H9 (cell line): ENCODE data around the gene CDC42SE1. TPM values are rescaled to one million over a fixed set of nuclear protein-coding genes. Genes with fewer than 3 reads are reported as not detected.
A peak's percentile ranks its signal among the peaks of the same experiment; 100 is the strongest.

Experiments
- DNase-seq: peaks from one replicate; pipeline ENCODE4 v3.0.0-alpha.2; 2017
- H2AFZ ChIP-seq: one replicate; pipeline ENCODE4 v1.6.1; 2013; ENCODE audit warnings: mild to moderate bottlenecking, low read length, control low read depth, moderate library complexity
- H2AK5ac ChIP-seq: 2 replicates; pipeline ENCODE4 v1.6.1; 2013; ENCODE audit warnings: low read length, control low read depth, mixed read lengths; ENCODE audit not compliant: insufficient read length
- H2BK120ac ChIP-seq: one replicate; pipeline ENCODE4 v1.6.1; 2013; ENCODE audit warnings: low read depth, mild to moderate bottlenecking, low read length, control low read depth, inconsistent platforms; ENCODE audit not compliant: poor library complexity, severe bottlenecking
- H2BK12ac ChIP-seq: 2 replicates; pipeline ENCODE4 v1.6.1; 2013; ENCODE audit warnings: low read length, control low read depth, mixed read lengths, low read depth; ENCODE audit not compliant: insufficient read length
- H2BK15ac ChIP-seq: 2 replicates; pipeline ENCODE4 v1.6.1; 2013; ENCODE audit warnings: low read depth, low read length, control low read depth
- H2BK20ac ChIP-seq: one replicate; pipeline ENCODE4 v1.6.1; 2013; ENCODE audit warnings: low read depth, mild to moderate bottlenecking, low read length, control low read depth, inconsistent platforms; ENCODE audit not compliant: poor library complexity, severe bottlenecking
- H2BK5ac ChIP-seq: 2 replicates; pipeline ENCODE4 v1.6.1; 2013; ENCODE audit warnings: low read length, control low read depth, mixed read lengths; ENCODE audit not compliant: insufficient read length
- H3K14ac ChIP-seq: 2 replicates; pipeline ENCODE4 v1.6.1; 2013; ENCODE audit warnings: low read length, control low read depth; ENCODE audit not compliant: insufficient read depth
- H3K18ac ChIP-seq: 2 replicates; pipeline ENCODE4 v1.6.1; 2013; ENCODE audit warnings: low read depth, mild to moderate bottlenecking, mixed read lengths, low read length, control low read depth; ENCODE audit not compliant: insufficient read length
- H3K23ac ChIP-seq: 2 replicates; pipeline ENCODE4 v1.6.1; 2013; ENCODE audit warnings: low read length, control low read depth, mixed read lengths, low read depth; ENCODE audit not compliant: insufficient read length
- H3K23me2 ChIP-seq: 2 replicates; pipeline ENCODE4 v1.6.1; 2013; ENCODE audit warnings: low read depth, mild to moderate bottlenecking, mixed read lengths, low read length, control low read depth; ENCODE audit not compliant: insufficient read length, poor library complexity, severe bottlenecking
- H3K27ac ChIP-seq: 2 replicates; pipeline ENCODE4 v1.5.1; 2013; ENCODE audit warnings: low read length, control low read depth, mixed read lengths, low read depth; ENCODE audit not compliant: insufficient read length
- H3K27me3 ChIP-seq: 2 replicates; pipeline ENCODE4 v1.6.1; 2013; ENCODE audit warnings: low read length, control low read depth, inconsistent platforms; ENCODE audit not compliant: insufficient read depth
- H3K4ac ChIP-seq: 2 replicates; pipeline ENCODE4 v1.6.1; 2013; ENCODE audit warnings: low read depth, mild to moderate bottlenecking, control low read depth, inconsistent platforms, low read length, moderate library complexity
- H3K4me1 ChIP-seq: 2 replicates; pipeline ENCODE4 v1.6.1; 2013; ENCODE audit warnings: low read length, control low read depth, inconsistent platforms; ENCODE audit not compliant: insufficient read depth
- H3K4me2 ChIP-seq: 2 replicates; pipeline ENCODE4 v1.6.1; 2013; ENCODE audit warnings: low read length, control low read depth, mixed read lengths; ENCODE audit not compliant: insufficient read length, insufficient read depth
- H3K56ac ChIP-seq: 2 replicates; pipeline ENCODE4 v1.6.1; 2013; ENCODE audit warnings: low read depth, mild to moderate bottlenecking, mixed read lengths, low read length, control low read depth; ENCODE audit not compliant: insufficient read length
- H3K79me1 ChIP-seq: 2 replicates; pipeline ENCODE4 v1.6.1; 2013; ENCODE audit warnings: low read depth, mild to moderate bottlenecking, moderate library complexity, low read length, control low read depth, inconsistent platforms; ENCODE audit not compliant: insufficient read depth, poor library complexity, severe bottlenecking
- H3K79me2 ChIP-seq: 2 replicates; pipeline ENCODE4 v1.6.1; 2013; ENCODE audit warnings: low read length, control low read depth, inconsistent platforms; ENCODE audit not compliant: insufficient read depth
- H3K9ac ChIP-seq: 2 replicates; pipeline ENCODE4 v1.6.1; 2013; ENCODE audit warnings: low read length, control low read depth, mixed read lengths; ENCODE audit not compliant: insufficient read length; ENCODE audit errors: extremely low read depth
- H3K9me3 ChIP-seq: one replicate; pipeline ENCODE4 v1.6.1; 2013; ENCODE audit warnings: low read depth, low read length, inconsistent platforms; ENCODE audit not compliant: control insufficient read depth
- H3T11ph ChIP-seq: one replicate; pipeline ENCODE4 v1.6.1; 2013; ENCODE audit warnings: mild to moderate bottlenecking, low read length, control low read depth, inconsistent platforms
- H4K20me1 ChIP-seq: one replicate; pipeline ENCODE4 v1.6.1; 2013; ENCODE audit not compliant: control insufficient read depth, insufficient read length, insufficient read depth
- H4K5ac ChIP-seq: 2 replicates; pipeline ENCODE4 v1.6.1; 2013; ENCODE audit warnings: low read depth, mild to moderate bottlenecking, mixed read lengths, low read length, control low read depth; ENCODE audit not compliant: insufficient read length
- H4K8ac ChIP-seq: replicated peaks from 2 replicates; pipeline ENCODE4 v1.6.1; 2013; ENCODE audit warnings: low read length, control low read depth, mixed read lengths, low read depth; ENCODE audit not compliant: insufficient read length
- H4K91ac ChIP-seq: 2 replicates; pipeline ENCODE4 v1.6.1; 2013; ENCODE audit warnings: low read depth, mild to moderate bottlenecking, moderate library complexity, mixed read lengths, low read length, control low read depth; ENCODE audit not compliant: insufficient read length
- H3K27ac Mint-ChIP-seq, 3 experiments: 2 replicates in 2 of 3; 3 replicates in 1 of 3; pipeline ENCODE4 v1.8.0; 2020 to 2021; ENCODE audit warnings: mixed read lengths in 3 of 3, mild to moderate bottlenecking in 1 of 3, moderate library complexity in 1 of 3
- H3K27me3 Mint-ChIP-seq: 2 replicates; pipeline ENCODE4 v1.8.0; 2021; ENCODE audit warnings: low read depth, mild to moderate bottlenecking, moderate library complexity, mixed read lengths
- H3K36me3 Mint-ChIP-seq, 3 experiments: 2 replicates in 2 of 3; 3 replicates in 1 of 3; pipeline ENCODE4 v1.8.0; 2020 to 2021; ENCODE audit warnings: low read depth in 3 of 3, mixed read lengths in 3 of 3; ENCODE audit not compliant: insufficient read depth in 1 of 3
- H3K4me1 Mint-ChIP-seq, 2 experiments: 2 replicates each; pipeline ENCODE4 v1.8.0; 2020; ENCODE audit warnings: mixed read lengths in 2 of 2
- H3K4me3 Mint-ChIP-seq, 2 experiments: 2 replicates in 1 of 2; 3 replicates in 1 of 2; pipeline ENCODE4 v1.8.0; 2020 to 2021; ENCODE audit warnings: mild to moderate bottlenecking in 2 of 2, mixed read lengths in 2 of 2, moderate library complexity in 1 of 2
- H3K9me3 Mint-ChIP-seq, 2 experiments: 2 replicates in 1 of 2; 3 replicates in 1 of 2; pipeline ENCODE4 v1.8.0; 2020; ENCODE audit warnings: mild to moderate bottlenecking in 2 of 2, mixed read lengths in 2 of 2, moderate library complexity in 1 of 2
- WGBS: extraction: QIAGEN DNeasy Blood & Tissue Kit; methylation state at CpG from one replicate; pipeline ENCODE4 v1.1.7; 2013; ENCODE audit warnings: missing lambda C conversion rate, low lambda C conversion rate, mixed read lengths; ENCODE audit not compliant: insufficient read length; ENCODE audit errors: extremely low coverage; 5-methylcytosine and 5-hydroxymethylcytosine counted together
- total RNA-seq: library from RNA; stranded (reverse); gene quantifications from 2 replicates; pipeline ENCODE4 v1.2.1, GENCODE V29; 2021
- TF ChIP-seq, protein P1 (sequence below): fragments of 200-600 bp; sonication (generic); conservative IDR thresholded peaks from 3 replicates; pipeline ENCODE4 v1.8.0; 2021; ENCODE audit warnings: antibody characterized with exemption, mild to moderate bottlenecking

CDC42SE1 gene
- total RNA-seq, 1 experiment from 2014 or later: 87.3 TPM

DNA sequence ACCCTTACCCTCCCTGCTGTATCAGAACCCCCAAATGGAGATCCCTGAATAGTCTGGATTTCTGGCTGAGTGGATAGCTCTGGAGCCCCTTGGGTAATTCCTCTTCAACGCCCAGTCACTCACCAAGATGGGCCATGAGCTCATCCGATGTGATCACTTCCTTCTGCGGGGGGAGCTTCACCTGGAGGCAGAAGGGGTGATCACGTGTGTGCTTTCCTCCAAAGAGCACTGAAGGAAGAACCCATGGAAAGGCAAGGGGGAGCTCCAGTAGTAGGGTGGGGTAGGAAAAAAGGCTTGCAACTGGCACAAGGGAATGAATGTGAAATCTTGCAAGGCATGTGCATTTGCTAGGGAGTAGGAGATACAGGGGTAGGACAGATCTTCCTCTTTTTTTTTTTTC is 57.8 kb downstream of the CDC42SE1 start:
- Histone ChIP-seq H4K5ac (no peak overlapping the region), H3K56ac (no peak overlapping the region), H3K18ac (no peak overlapping the region), H3K79me2 (no peaks in the 10 kb centered on the region), H2BK20ac (no peak overlapping the region), H2BK15ac (no peak overlapping the region), H3K23ac (no peak overlapping the region), H3K23me2 (peaks cover 4% of the 10 kb centered on the region), H4K20me1 (no peaks in the 10 kb centered on the region), H3K79me1 (no peaks in the 10 kb centered on the region), H3T11ph (no peak overlapping the region), H3K4me2 (no peak overlapping the region), H2AFZ (no peak overlapping the region), H4K91ac (no peak overlapping the region), H3K14ac (no peak overlapping the region), H3K27me3 (no peaks in the 10 kb centered on the region), H3K9ac (no peak overlapping the region), H2BK12ac (no peak overlapping the region), H3K9me3 (no peaks in the 10 kb centered on the region), H2BK120ac (no peak overlapping the region), H2AK5ac (no peak overlapping the region), H3K4ac (no peak overlapping the region), H3K27ac (no peak overlapping the region), H4K8ac (no peak overlapping the region), H3K4me1 (peaks cover 3% of the 10 kb centered on the region; the same call in 1 of the 2 replicates), H2BK5ac (no peak overlapping the region)
- peaks cover 13 to 20% of the 10 kb centered on the region in 2 experiments for H3K4me1 Mint-ChIP-seq
- no peaks in the 10 kb centered on the region for H3K9me3 Mint-ChIP-seq
- no peak for DNase-seq
- H3K36me3 Mint-ChIP-seq: peaks cover 0 to 10% (median 5%) of the 10 kb centered on the region in 3 experiments; a peak in 2 of 7 replicates
- no peaks in the 10 kb centered on the region; the same call in 1 of the 2 replicates for H3K27me3 Mint-ChIP-seq
- no peak overlapping the region; a peak in 1 of 5 replicates for H3K4me3 Mint-ChIP-seq
- TF ChIP-seq, protein P1, sequence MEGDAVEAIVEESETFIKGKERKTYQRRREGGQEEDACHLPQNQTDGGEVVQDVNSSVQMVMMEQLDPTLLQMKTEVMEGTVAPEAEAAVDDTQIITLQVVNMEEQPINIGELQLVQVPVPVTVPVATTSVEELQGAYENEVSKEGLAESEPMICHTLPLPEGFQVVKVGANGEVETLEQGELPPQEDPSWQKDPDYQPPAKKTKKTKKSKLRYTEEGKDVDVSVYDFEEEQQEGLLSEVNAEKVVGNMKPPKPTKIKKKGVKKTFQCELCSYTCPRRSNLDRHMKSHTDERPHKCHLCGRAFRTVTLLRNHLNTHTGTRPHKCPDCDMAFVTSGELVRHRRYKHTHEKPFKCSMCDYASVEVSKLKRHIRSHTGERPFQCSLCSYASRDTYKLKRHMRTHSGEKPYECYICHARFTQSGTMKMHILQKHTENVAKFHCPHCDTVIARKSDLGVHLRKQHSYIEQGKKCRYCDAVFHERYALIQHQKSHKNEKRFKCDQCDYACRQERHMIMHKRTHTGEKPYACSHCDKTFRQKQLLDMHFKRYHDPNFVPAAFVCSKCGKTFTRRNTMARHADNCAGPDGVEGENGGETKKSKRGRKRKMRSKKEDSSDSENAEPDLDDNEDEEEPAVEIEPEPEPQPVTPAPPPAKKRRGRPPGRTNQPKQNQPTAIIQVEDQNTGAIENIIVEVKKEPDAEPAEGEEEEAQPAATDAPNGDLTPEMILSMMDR: no peak
- WGBS: no CpG with 5 or more reads among the region's 4 CpGs
- H3K27ac Mint-ChIP-seq: 0 out of 7 replicates have a peak overlapping the region, but pooled peaks of 1 of the 3 experiments have one; percentile 21

Other genes starting within 250 kb of the CDC42SE1 start
- gene ARNT, start 183.0 kb downstream of the CDC42SE1 start, total RNA-seq: 19.1 and 22.7 TPM in 2 replicates
- gene CTXND2, start 172.5 kb downstream of the CDC42SE1 start, total RNA-seq: not detected in 2 replicates
- 62.1 and 62.7 TPM in 2 replicates for gene SETDB1, start 133.3 kb downstream of the CDC42SE1 start, total RNA-seq
- 201 and 209 TPM in 2 replicates for gene CERS2, start 84.8 kb downstream of the CDC42SE1 start, total RNA-seq
- gene ANXA9, start 77.3 kb downstream of the CDC42SE1 start, total RNA-seq: 0.81 and 0.92 TPM in 2 replicates
- gene MINDY1, start 52.7 kb downstream of the CDC42SE1 start, total RNA-seq: 6.4 and 6.8 TPM in 2 replicates
- gene PRUNE1, start 51.2 kb downstream of the CDC42SE1 start, total RNA-seq: 21.0 and 22.3 TPM in 2 replicates
- gene BNIPL, start 23.0 kb downstream of the CDC42SE1 start, total RNA-seq: 1.2 and 1.5 TPM in 2 replicates
- 3.6 and 4.8 TPM in 2 replicates for gene C1orf56, start 11.9 kb downstream of the CDC42SE1 start, total RNA-seq
- 13.0 and 13.2 TPM in 2 replicates for gene MLLT11, start 775 bp upstream of the CDC42SE1 start, total RNA-seq
- gene GABPB2, start 11.1 kb upstream of the CDC42SE1 start, total RNA-seq: 3.8 and 4.1 TPM in 2 replicates
- 11.5 and 12.3 TPM in 2 replicates for gene SEMA6C, start 87.0 kb upstream of the CDC42SE1 start, total RNA-seq
- gene TNFAIP8L2, start 97.0 kb upstream of the CDC42SE1 start, total RNA-seq: not detected in 2 replicates
- 5.8 and 6.7 TPM in 2 replicates for gene LYSMD1, start 106.3 kb upstream of the CDC42SE1 start, total RNA-seq
- gene SCNM1, start 106.5 kb upstream of the CDC42SE1 start, total RNA-seq: 54.1 and 60.5 TPM in 2 replicates
- 0.42 and 1.6 TPM in 2 replicates for gene TMOD4, start 116.4 kb upstream of the CDC42SE1 start, total RNA-seq
- 90.3 and 91.4 TPM in 2 replicates for gene VPS72, start 130.6 kb upstream of the CDC42SE1 start, total RNA-seq
- gene PIP5K1A, start 138.9 kb upstream of the CDC42SE1 start, total RNA-seq: 94.6 and 101 TPM in 2 replicates
- 205 and 207 TPM in 2 replicates for gene PSMD4, start 195.1 kb upstream of the CDC42SE1 start, total RNA-seq
- 52.9 and 58.2 TPM in 2 replicates for gene ZNF687, start 222.7 kb upstream of the CDC42SE1 start, total RNA-seq